ENCODE results near the gene UPK3BL2. TPM values are rescaled to one million over a fixed set of nuclear protein-coding genes. Genes with fewer than 3 reads are reported as not detected.
"Not testable (repeated sequence)": the region's sequence is repeated elsewhere in the genome, so short reads cannot be mapped to it uniquely, and the experiment has no call there.

UPK3BL2 gene
- total and polyA plus RNA-seq, 2 of the 13 experiments (the other 11 are each of a cell fraction or from before 2014, with no cell fraction given), result 2.4 to 8.9 TPM

DNA sequence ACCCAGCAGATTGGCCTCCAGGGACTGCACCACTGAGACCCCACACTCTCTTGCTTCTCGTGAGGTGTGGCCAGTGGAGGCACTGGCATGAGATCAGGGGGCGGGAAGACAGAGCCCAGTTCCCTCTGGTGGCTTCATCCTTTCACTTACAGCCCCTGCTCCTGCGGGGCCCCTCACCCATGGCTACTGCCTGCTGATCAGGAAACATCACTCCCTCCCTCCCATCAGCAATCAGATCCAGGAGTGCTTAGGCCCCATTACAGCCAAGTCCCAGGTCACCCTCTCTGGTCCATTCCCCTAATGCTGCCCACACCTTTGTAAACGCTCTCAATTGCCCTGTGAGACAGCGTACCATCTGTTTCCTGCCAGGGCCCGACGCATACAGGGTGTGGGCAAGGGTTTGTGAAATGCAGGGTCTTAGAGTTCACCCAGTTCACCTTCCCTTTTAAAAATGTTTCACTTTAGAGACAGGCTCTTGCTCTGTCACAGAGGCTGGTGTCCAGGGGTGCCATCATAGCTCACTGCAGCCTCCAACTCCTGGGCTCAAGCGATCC lies 8.4 kb downstream of the UPK3BL2 start:
- BruUV-seq (replicated peaks); H3K9ac ChIP-seq (ENCODE audit: insufficient read depth, low read depth, low read length); intact Hi-C loops (cut with micrococcal nuclease; ENCODE audit: unreplicated experiment); FAIRE-seq; H3K4me3 ChIP-seq (replicated peaks in 1 of 3; ENCODE audit: insufficient read depth in 1 of 3, low read depth in 2 of 3, low read length in 3 of 3); H3K36me3 ChIP-seq (replicated peaks in 1 of 2; ENCODE audit: control insufficient read depth in 1 of 2, insufficient read depth in 2 of 2, low read length in 2 of 2); ATAC-seq; H3K9me3 ChIP-seq (ENCODE audit: low read length); in situ Hi-C loops (cut with HindIII; ENCODE audit: extremely low pct_ligation_motif_present, low pct_unique_long_range_greater_than_20kb); H3K79me2 ChIP-seq (ENCODE audit: insufficient read depth, low read length); CTCF ChIA-PET (ENCODE audit: low intra/inter-chr PET ratio, low total read pairs); H3K4me1 ChIP-seq (ENCODE audit: insufficient read depth, low read length); H3K27ac ChIP-seq (ENCODE audit: extremely low read length, insufficient read depth, low read length); POLR2A ChIA-PET; H3K4me2 ChIP-seq (ENCODE audit: low read depth, low read length); DNase-seq (ENCODE audit: low spot score); H2AFZ ChIP-seq (ENCODE audit: low read length); H3K27me3 ChIP-seq (ENCODE audit: control insufficient read depth in 1 of 2, insufficient read depth in 2 of 2, low read length in 2 of 2); H4K20me1 ChIP-seq (ENCODE audit: insufficient read depth, low read length): not testable (repeated sequence)
- 92% methylated on average over 3 of the region's 8 CpGs for WGBS (ENCODE audit: low lambda C conversion rate)

DNA sequence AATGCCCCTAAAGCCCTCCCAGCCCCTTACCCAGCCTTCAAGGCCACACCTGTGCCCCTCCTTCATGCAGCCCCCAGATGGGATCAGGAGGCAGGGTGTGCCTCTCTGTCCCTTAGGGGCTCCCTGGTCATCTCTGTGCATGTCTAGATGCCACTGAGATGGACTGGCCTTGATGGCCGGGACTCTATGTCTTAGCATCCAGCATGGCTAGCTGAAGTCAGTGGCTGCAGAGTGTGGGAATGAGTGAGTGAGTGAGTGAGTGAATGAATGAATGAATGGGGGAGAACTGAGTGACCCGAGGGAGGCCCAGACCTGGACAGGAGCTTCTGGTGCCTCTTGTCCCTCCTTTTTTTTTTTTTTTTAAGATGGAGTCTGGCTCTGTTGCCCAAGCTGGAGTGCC lies 11.4 kb downstream of the UPK3BL2 start:
- H4K20me1 ChIP-seq (ENCODE audit: insufficient read depth, low read length); H3K36me3 ChIP-seq (replicated peaks in 1 of 2; ENCODE audit: control insufficient read depth in 1 of 2, insufficient read depth in 2 of 2, low read length in 2 of 2); H3K4me1 ChIP-seq (ENCODE audit: insufficient read depth, low read length); CTCF ChIA-PET (ENCODE audit: low intra/inter-chr PET ratio, low total read pairs); ATAC-seq; in situ Hi-C loops (cut with HindIII; ENCODE audit: extremely low pct_ligation_motif_present, low pct_unique_long_range_greater_than_20kb); H3K9ac ChIP-seq (ENCODE audit: insufficient read depth, low read depth, low read length); H3K79me2 ChIP-seq (ENCODE audit: insufficient read depth, low read length); H3K27me3 ChIP-seq (ENCODE audit: control insufficient read depth in 1 of 2, insufficient read depth in 2 of 2, low read length in 2 of 2); H3K9me3 ChIP-seq (ENCODE audit: low read length); DNase-seq (ENCODE audit: low spot score); intact Hi-C loops (cut with micrococcal nuclease; ENCODE audit: unreplicated experiment); H3K4me3 ChIP-seq (replicated peaks in 1 of 3; ENCODE audit: insufficient read depth in 1 of 3, low read depth in 2 of 3, low read length in 3 of 3); H2AFZ ChIP-seq (ENCODE audit: low read length); POLR2A ChIA-PET; FAIRE-seq; H3K27ac ChIP-seq (ENCODE audit: extremely low read length, insufficient read depth, low read length); H3K4me2 ChIP-seq (ENCODE audit: low read depth, low read length): not testable (repeated sequence)
- TSS peak; percentile 49 for BruUV-seq (replicated peaks)
- WGBS (ENCODE audit: low lambda C conversion rate), result 98% methylated on average over 2 of the region's 2 CpGs

DNA sequence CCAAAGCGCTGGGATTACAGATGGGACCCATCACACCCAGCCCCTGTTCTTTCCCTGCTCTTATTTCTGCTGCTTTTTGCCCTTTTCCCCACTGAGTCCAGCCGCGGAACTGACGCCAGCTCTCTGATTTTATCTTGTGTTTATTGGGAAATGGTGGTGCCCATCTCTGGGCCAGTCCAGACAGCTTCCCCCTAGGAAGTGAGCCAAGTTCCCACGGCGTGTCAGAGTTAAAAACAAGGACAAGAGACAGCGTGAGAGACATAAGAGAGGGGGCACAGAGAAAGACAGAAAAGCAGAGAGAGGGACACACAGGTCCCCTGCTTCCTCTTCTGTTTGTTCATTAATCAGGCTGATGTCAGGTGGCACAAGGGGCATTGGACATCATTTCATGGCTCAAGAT lies 11.9 kb downstream of the UPK3BL2 start:
- CTCF ChIA-PET (ENCODE audit: low intra/inter-chr PET ratio, low total read pairs); ATAC-seq; BruUV-seq (replicated peaks); H3K27me3 ChIP-seq (ENCODE audit: control insufficient read depth in 1 of 2, insufficient read depth in 2 of 2, low read length in 2 of 2); H3K9ac ChIP-seq (ENCODE audit: insufficient read depth, low read depth, low read length); H3K36me3 ChIP-seq (replicated peaks in 1 of 2; ENCODE audit: control insufficient read depth in 1 of 2, insufficient read depth in 2 of 2, low read length in 2 of 2); H3K79me2 ChIP-seq (ENCODE audit: insufficient read depth, low read length); H3K4me3 ChIP-seq (replicated peaks in 1 of 3; ENCODE audit: insufficient read depth in 1 of 3, low read depth in 2 of 3, low read length in 3 of 3); H4K20me1 ChIP-seq (ENCODE audit: insufficient read depth, low read length); POLR2A ChIA-PET; H3K27ac ChIP-seq (ENCODE audit: extremely low read length, insufficient read depth, low read length); DNase-seq (ENCODE audit: low spot score); intact Hi-C loops (cut with micrococcal nuclease; ENCODE audit: unreplicated experiment); in situ Hi-C loops (cut with HindIII; ENCODE audit: extremely low pct_ligation_motif_present, low pct_unique_long_range_greater_than_20kb); H2AFZ ChIP-seq (ENCODE audit: low read length); FAIRE-seq; H3K4me1 ChIP-seq (ENCODE audit: insufficient read depth, low read length); H3K4me2 ChIP-seq (ENCODE audit: low read depth, low read length); H3K9me3 ChIP-seq (ENCODE audit: low read length): not testable (repeated sequence)
- WGBS (ENCODE audit: low lambda C conversion rate), result no CpG with 5 or more reads among the region's 7 CpGs

DNA sequence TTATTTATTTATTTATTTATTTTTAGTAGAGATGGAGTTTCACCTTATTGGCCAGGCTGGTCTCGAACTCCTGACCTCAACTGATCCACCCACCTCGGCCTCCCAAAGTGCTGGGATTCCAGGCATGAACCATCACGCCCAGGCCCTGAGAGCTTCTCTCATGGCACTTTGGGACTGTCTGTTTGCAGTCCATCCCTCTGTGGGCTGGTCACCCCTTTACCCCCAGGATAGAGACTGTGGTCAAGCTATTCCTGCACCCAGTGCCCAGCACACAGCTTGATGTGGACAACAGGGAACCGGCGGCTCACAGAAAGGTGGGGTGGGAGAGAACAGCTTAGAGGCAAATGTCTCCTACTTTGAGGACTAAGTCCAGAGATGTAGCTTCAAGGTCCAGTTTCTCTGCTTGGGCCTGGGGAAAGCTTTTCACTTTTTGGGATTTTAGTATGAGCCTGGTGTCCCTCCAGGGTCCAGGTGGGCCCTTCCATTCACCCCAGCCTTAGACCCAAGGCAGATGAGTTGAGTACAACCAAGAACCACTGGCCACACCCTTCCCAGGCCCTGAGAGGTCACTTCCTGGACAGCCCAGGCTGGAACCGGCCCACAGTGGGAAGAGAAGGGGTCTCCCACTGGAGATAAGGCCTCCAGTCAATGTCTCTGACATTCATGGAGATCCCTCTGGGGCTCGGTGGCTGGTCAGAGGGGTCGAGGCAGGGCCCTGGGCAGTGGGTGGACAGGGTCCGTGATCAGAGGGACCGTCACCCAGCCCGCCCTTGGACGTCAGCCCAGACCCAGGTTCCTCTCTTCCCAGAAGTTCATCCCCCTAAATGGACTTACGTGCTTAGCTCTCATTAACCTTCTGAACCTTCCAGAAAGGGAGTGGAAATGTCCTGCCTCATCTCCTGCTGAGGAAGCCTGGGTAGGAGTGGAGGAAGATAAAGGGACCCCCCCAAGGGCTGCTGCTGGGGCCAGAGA lies 15.4 kb downstream of the UPK3BL2 start:
- H3K27ac ChIP-seq (ENCODE audit: extremely low read length, insufficient read depth, low read length); H3K4me3 ChIP-seq (replicated peaks in 1 of 3; ENCODE audit: insufficient read depth in 1 of 3, low read depth in 2 of 3, low read length in 3 of 3); H3K4me2 ChIP-seq (ENCODE audit: low read depth, low read length); in situ Hi-C loops (cut with HindIII; ENCODE audit: extremely low pct_ligation_motif_present, low pct_unique_long_range_greater_than_20kb); H3K9me3 ChIP-seq (ENCODE audit: low read length); H3K79me2 ChIP-seq (ENCODE audit: insufficient read depth, low read length); H3K9ac ChIP-seq (ENCODE audit: insufficient read depth, low read depth, low read length); H3K36me3 ChIP-seq (replicated peaks in 1 of 2; ENCODE audit: control insufficient read depth in 1 of 2, insufficient read depth in 2 of 2, low read length in 2 of 2); CTCF ChIA-PET (ENCODE audit: low intra/inter-chr PET ratio, low total read pairs); BruUV-seq (replicated peaks); H4K20me1 ChIP-seq (ENCODE audit: insufficient read depth, low read length); H3K4me1 ChIP-seq (ENCODE audit: insufficient read depth, low read length); H2AFZ ChIP-seq (ENCODE audit: low read length); POLR2A ChIA-PET; H3K27me3 ChIP-seq (ENCODE audit: control insufficient read depth in 1 of 2, insufficient read depth in 2 of 2, low read length in 2 of 2); intact Hi-C loops (cut with micrococcal nuclease; ENCODE audit: unreplicated experiment); DNase-seq (ENCODE audit: low spot score); FAIRE-seq: not testable (repeated sequence)
- peak; percentile 11 for ATAC-seq
- 81% methylated on average over 5 of the region's 13 CpGs for WGBS (ENCODE audit: low lambda C conversion rate)

Measured in HepG2 (cell line).